ENCODE measurements around the gene CES5A.
"Not testable (repeated sequence)": the region's sequence is repeated elsewhere in the genome, so short reads cannot be mapped to it uniquely, and the experiment has no call there.

Gene CES5A

GRCh38 chr16:55875273-55875672 is at the start of gene CES5A:
Gene CES5A (minus strand): TSS chr16:55875373. CDS start chr16:55875221, 152 bp downstream.
- no peak for DNase-seq

GRCh38 chr16:55922662-55923061 is 47.5 kb upstream of the CES5A start:
- DNase-seq: no peak

GRCh38 chr16:55917373-55918160 is 42.4 kb upstream of the CES5A start:
- no peak for DNase-seq

- DNase-seq: no peak
Measured at GRCh38 chr16:55915096-55915827, 40.1 kb upstream of the CES5A start.

GRCh38 chr16:55914383-55914782 is 39.2 kb upstream of the CES5A start:
- no peak for DNase-seq

GRCh38 chr16:55913716-55914115 is 38.5 kb upstream of the CES5A start:
- no peak for DNase-seq

- DNase-seq: not testable (repeated sequence)
Measured at GRCh38 chr16:55913121-55913520, 37.9 kb upstream of the CES5A start.

GRCh38 chr16:55912022-55912421 is 36.8 kb upstream of the CES5A start:
- DNase-seq: no peak

- no peak for DNase-seq
Measured at GRCh38 chr16:55911616-55912015, 36.4 kb upstream of the CES5A start.

- DNase-seq: no peak
Measured at GRCh38 chr16:55909876-55910275, 34.7 kb upstream of the CES5A start.

GRCh38 chr16:55908641-55909040 is 33.5 kb upstream of the CES5A start:
- no peak for DNase-seq

GRCh38 chr16:55907661-55908060 is 32.5 kb upstream of the CES5A start:
- no peak for DNase-seq

GRCh38 chr16:55906123-55906522 is 30.9 kb upstream of the CES5A start:
- no peak for DNase-seq

GRCh38 chr16:55905651-55906050 is 30.5 kb upstream of the CES5A start:
- DNase-seq: no peak

GRCh38 chr16:55901566-55902217 is 26.5 kb upstream of the CES5A start:
- DNase-seq: no peak

GRCh38 chr16:55900616-55901393 is 25.6 kb upstream of the CES5A start:
- DNase-seq: no peak

GRCh38 chr16:55899857-55900256 is 24.7 kb upstream of the CES5A start:
- DNase-seq: no peak

- DNase-seq: no peak
Measured at GRCh38 chr16:55898592-55898991, 23.4 kb upstream of the CES5A start.

GRCh38 chr16:55892821-55893220 is 17.6 kb upstream of the CES5A start:
- DNase-seq: no peak

GRCh38 chr16:55889518-55889917 is 14.3 kb upstream of the CES5A start:
- DNase-seq: no peak

GRCh38 chr16:55888546-55888945 is 13.4 kb upstream of the CES5A start:
- DNase-seq: no peak

GRCh38 chr16:55876854-55877253 is 1.7 kb upstream of the CES5A start:
- DNase-seq: no peak

GRCh38 chr16:55873122-55873521 is 2.1 kb downstream of the CES5A start:
- DNase-seq: no peak

Measured in CD4-positive, alpha-beta T cell treated with Interferon alpha-2 for 1 hour (primary cell).